Activated T-helper 1 cell treated with anti-CD3 and anti-CD28 coated beads, Interleukin-12 subunit alpha, Interleukin-12 subunit beta, Interleukin-2, Interleukin-4 antibody, amounts not matched to agents 30 ng/mL and 10 ng/mL and 1 ng/mL, durations not matched to agents 14 hours and 24 hours and 36 hours (primary cell): Measurements from ENCODE around the gene USP31. TPM values are rescaled to one million over a fixed set of nuclear protein-coding genes. Genes with fewer than 3 reads are reported as not detected.

Experiments used
- DNase-seq: peaks from one replicate; pipeline ENCODE4 v3.0.0; 2021; ENCODE audit warnings: low spot score
- H3K27ac Mint-ChIP-seq: one replicate; pipeline ENCODE4 v1.8.0; 2021; ENCODE audit warnings: mild to moderate bottlenecking, mixed read lengths
- H3K27me3 Mint-ChIP-seq: one replicate; pipeline ENCODE4 v1.8.0; 2022; ENCODE audit warnings: mild to moderate bottlenecking, moderate library complexity, mixed read lengths; ENCODE audit not compliant: insufficient read depth
- H3K36me3 Mint-ChIP-seq: one replicate; pipeline ENCODE4 v1.8.0; 2021; ENCODE audit warnings: low read depth, mixed read lengths
- H3K4me1 Mint-ChIP-seq: one replicate; pipeline ENCODE4 v1.8.0; 2021; ENCODE audit warnings: low read depth, mixed read lengths
- H3K4me3 Mint-ChIP-seq: one replicate; pipeline ENCODE4 v1.8.0; 2021; ENCODE audit warnings: mild to moderate bottlenecking, moderate library complexity, mixed read lengths
- H3K9me3 Mint-ChIP-seq: one replicate; pipeline ENCODE4 v1.8.0; 2021; ENCODE audit warnings: mixed read lengths
- intact Hi-C: fragments of 100-400 bp; cut with micrococcal nuclease; formaldehyde crosslinking; loops from one replicate; pipeline ENCODE4 v1.15.1; 2024
- total RNA-seq: library from RNA; stranded (reverse); gene quantifications from 2 replicates; pipeline ENCODE4 v1.2.3, GENCODE V29; 2022

Gene USP31
- total RNA-seq, 1 donor from 2014 or later, result 11.3 TPM

DNA sequence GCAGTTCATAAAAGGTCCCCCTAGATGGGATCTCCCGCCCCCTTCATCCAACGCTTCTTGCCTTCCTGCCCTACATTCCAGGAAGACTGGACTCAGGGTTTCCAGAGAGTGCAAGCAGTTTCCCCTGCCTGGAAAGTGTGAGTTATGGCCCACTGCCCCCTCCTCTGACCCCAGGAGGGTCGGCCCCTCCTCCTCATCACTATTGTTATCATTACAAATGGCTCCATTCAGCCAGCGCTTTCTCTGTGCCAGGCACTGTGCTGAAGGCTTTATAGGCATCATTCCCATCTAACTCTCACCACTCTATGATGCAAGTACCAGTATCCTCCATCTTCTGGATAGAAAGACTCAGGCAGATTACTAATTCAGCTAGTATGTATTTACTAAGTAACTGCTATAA is 90.7 kb downstream of the USP31 start:
- Mint-ChIP-seq H3K36me3 (no peaks in the 10 kb centered on the region), H3K9me3 (no peaks in the 10 kb centered on the region), H3K27ac (no peak overlapping the region), H3K4me1 (peaks cover 6% of the 10 kb centered on the region), H3K4me3 (no peak overlapping the region), H3K27me3 (peaks cover 24% of the 10 kb centered on the region)
- no peak for DNase-seq
- intact Hi-C loops, result no loop called here

DNA sequence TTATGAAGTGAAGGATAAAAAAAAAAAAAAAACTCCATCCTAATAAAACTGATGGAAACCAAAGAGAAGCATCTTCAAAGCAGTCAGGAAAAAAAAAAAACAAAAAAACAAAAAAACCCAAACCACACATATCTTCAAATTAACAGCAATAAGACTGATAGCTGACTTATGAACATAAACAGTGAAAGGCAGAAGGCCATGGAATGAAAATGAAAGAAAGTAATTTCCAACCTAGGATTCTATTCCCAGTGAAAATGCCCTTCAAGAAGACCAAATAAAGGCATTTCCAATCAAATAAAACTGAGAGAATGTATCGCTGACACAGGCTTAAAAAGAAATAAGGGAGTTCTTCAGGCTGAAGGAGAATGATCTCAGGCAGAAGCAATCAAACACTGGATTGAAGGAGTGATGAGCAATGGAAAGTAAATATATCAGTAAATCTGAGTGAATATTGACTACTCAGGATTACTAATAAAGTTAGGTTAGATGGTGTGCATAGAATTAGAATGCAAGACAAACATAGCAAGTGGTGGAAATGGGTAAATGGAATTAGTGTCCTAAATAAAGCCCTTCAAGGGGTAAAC is 92.1 kb downstream of the USP31 start:
- intact Hi-C loops, result no loop called here
- no peak for DNase-seq
- Mint-ChIP-seq H3K27me3 (peaks cover 24% of the 10 kb centered on the region), H3K9me3 (no peaks in the 10 kb centered on the region), H3K36me3 (no peaks in the 10 kb centered on the region), H3K27ac (no peak overlapping the region), H3K4me1 (peaks cover 6% of the 10 kb centered on the region), H3K4me3 (no peak overlapping the region)

DNA sequence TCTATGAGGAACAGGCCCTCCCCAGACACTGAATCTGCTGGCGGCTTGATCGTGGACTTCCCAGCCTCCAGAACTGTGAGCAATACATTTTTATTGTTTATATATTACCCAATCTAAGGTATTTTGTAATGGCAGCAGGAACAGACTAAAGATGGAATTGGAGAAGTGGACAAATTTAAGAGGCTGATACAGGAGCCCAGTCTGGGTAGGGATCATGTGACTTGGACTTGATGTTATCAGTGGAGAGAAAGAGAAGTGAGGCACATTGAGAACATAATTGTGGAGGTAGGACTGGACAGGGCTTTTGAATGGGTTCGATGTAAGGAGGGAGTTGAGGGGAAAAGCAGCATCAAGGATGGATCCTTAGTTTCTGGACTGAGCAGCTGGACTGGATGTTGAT is 93.8 kb downstream of the USP31 start:
- intact Hi-C loops, result no loop called here
- H3K27me3 Mint-ChIP-seq, result peaks cover 21% of the 10 kb centered on the region

DNA sequence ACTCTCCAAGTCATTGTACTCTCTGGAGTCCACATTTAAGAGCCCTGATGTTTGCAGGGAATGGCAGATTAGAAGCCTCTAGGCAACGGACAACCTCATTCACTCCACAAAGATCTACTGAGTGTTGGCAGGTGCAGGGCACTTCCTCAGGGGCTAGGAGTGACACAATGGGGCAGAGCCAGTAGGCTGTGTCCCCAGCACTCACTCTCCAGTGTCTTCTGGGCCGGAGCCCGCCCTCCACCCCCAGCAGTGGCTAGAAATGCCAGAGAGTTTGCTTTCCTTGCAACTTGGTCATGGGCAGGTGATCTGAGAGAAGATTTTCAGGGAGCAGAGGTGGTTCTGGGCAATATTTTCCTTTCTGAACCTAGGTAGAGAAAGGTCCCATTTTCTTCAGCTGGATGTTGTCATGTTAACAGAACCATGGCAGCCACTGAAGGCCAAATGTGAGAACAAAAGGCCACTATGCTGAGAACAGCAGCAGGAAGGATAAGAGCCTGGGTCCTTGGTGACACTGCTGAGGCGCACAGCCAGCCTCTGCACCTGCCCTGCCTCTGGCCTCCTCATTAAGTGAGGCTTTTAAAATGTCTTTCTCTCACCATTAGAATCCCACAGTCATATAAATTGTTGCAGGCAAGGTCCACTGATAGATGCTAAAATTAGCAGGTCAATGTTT is 96.2 kb downstream of the USP31 start:
- no peak overlapping the region for H3K4me3 Mint-ChIP-seq
- H3K36me3 Mint-ChIP-seq, result no peaks in the 10 kb centered on the region

More for the DNA sequence above, 93.8 kb downstream of the USP31 start:
- DNase-seq, result no peak
- H3K4me1 Mint-ChIP-seq, result peaks cover 1% of the 10 kb centered on the region
- H3K27ac Mint-ChIP-seq, result no peak overlapping the region
- H3K36me3 Mint-ChIP-seq, result no peaks in the 10 kb centered on the region
- H3K9me3 Mint-ChIP-seq, result no peaks in the 10 kb centered on the region
- no peak overlapping the region for H3K4me3 Mint-ChIP-seq

DNA sequence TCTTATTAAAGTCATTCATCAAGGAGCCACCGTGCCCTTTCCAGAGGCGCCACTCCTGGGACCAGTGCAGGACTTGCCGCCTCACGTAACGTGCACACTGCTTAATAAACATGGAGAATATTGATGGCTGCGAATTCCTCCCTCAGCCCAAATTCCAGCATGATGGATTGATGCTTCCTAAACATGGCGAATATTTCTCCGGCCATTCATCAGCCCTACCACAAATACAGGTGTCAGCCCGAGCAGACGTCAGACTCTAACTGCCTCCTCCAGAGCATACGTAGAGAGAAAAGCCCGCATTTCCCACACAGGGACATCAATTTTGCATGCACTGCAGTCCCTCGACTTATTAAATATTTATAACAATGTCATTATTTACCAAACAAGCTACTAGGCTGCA is 97.0 kb downstream of the USP31 start:
- intact Hi-C loops, result no loop called here
- DNase-seq, result no peak

More for the DNA sequence above, 96.2 kb downstream of the USP31 start:
- intact Hi-C loops, result no loop called here
- Mint-ChIP-seq H3K27me3 (peaks cover 14% of the 10 kb centered on the region), H3K9me3 (no peaks in the 10 kb centered on the region), H3K4me1 (no peaks in the 10 kb centered on the region), H3K27ac (no peak overlapping the region)
- no peak for DNase-seq

DNA sequence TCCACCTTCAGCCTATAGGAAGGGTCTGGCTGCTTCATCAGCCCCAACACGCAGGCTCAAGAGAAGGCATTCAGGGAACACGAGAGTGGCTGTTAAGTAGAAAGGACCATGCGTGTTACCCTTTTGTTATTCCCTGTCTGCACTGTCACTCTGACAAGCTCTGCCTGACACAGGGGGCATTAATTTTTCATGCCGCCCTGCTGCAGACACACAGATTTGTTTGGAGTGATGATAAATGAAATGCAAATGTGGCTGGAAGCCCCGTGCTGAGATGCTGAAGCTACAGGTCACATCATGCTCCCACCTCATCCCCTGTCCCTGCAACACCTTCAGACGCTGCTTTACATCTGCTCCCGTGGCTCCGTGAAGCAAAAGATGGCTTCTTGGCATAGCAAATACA is 97.7 kb downstream of the USP31 start:
- Mint-ChIP-seq H3K9me3 (no peaks in the 10 kb centered on the region), H3K27me3 (peaks cover 11% of the 10 kb centered on the region), H3K36me3 (no peaks in the 10 kb centered on the region), H3K4me1 (no peaks in the 10 kb centered on the region), H3K27ac (no peak overlapping the region), H3K4me3 (no peak overlapping the region)
- intact Hi-C loops, result no loop called here
- DNase-seq, result no peak

More for the DNA sequence above, 97.0 kb downstream of the USP31 start:
- no peaks in the 10 kb centered on the region for H3K9me3 Mint-ChIP-seq
- peaks cover 14% of the 10 kb centered on the region for H3K27me3 Mint-ChIP-seq
- no peak overlapping the region for H3K4me3 Mint-ChIP-seq
- H3K27ac Mint-ChIP-seq, result no peak overlapping the region
- no peaks in the 10 kb centered on the region for H3K4me1 Mint-ChIP-seq
- no peaks in the 10 kb centered on the region for H3K36me3 Mint-ChIP-seq

DNA sequence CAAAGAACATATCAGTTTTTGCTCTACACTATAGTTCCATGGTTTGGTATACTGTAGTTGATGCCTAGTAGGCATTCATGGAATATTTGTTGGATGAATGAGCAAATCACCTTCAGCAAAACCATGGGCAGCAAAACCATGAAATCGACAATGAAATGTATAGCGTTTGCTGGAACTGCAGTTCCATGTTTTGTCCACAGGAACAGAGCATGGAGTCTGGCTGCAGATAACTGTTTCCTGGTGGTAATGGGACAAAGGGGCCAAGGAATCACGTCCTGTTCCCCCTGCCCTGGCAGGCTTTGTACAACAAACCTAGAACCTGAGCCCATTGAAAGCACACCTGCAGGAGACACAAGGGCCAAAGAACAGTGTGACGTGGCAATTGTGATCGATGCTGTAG is 101.1 kb downstream of the USP31 start:
- DNase-seq, result no peak
- Mint-ChIP-seq H3K27me3 (no peaks in the 10 kb centered on the region), H3K4me3 (no peak overlapping the region), H3K36me3 (no peaks in the 10 kb centered on the region), H3K4me1 (no peaks in the 10 kb centered on the region), H3K27ac (no peak overlapping the region), H3K9me3 (peaks cover 4% of the 10 kb centered on the region)
- intact Hi-C loops, result no loop called here

DNA sequence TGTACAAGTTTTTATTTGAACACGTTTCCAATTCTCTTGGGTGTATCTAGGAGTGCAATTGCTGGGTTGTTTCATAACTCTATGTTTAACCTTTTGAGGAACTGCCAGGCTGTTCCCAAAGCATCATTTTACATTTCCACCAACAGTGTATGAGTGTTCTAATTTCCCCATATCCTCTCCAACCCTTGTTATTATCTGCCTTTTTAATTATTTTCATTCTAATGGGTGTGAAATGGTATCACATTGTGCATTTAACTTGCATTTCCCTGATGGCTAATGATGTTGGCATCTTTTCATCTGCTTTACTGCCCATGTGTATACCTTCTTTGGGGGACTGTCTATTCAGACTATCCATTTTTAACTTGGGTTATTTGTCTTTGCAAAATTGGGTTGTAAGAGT is 104.2 kb downstream of the USP31 start:
- H3K9me3 Mint-ChIP-seq, result peaks cover 4% of the 10 kb centered on the region
- intact Hi-C loops, result no loop called here
- H3K36me3 Mint-ChIP-seq, result no peaks in the 10 kb centered on the region
- no peak overlapping the region for H3K27ac Mint-ChIP-seq
- no peak for DNase-seq
- no peaks in the 10 kb centered on the region for H3K4me1 Mint-ChIP-seq
- H3K27me3 Mint-ChIP-seq, result peaks cover 2% of the 10 kb centered on the region
- no peak overlapping the region for H3K4me3 Mint-ChIP-seq

DNA sequence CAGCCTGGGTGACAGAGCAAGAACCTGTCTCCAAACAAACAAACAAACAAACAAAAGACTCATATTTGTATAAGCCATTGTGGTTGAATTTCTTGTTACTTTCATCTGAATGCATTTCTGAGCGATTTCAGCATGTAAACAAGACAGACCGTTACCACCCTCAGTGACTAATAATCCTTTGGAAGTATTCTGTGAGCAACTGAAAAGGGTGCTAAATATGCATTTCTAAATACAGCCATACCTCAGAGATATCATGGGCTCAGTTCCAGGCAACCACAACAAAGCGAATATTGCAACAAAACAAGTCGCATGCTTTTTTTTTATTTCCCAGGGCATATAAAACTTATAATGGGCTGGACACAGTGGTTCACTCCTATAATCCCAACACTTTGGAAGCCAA is 109.0 kb downstream of the USP31 start:
- Mint-ChIP-seq H3K36me3 (no peaks in the 10 kb centered on the region), H3K9me3 (peaks cover 4% of the 10 kb centered on the region), H3K4me1 (no peaks in the 10 kb centered on the region), H3K4me3 (no peak overlapping the region), H3K27me3 (peaks cover 6% of the 10 kb centered on the region), H3K27ac (no peak overlapping the region)
- intact Hi-C loops, result no loop called here
- no peak for DNase-seq

DNA sequence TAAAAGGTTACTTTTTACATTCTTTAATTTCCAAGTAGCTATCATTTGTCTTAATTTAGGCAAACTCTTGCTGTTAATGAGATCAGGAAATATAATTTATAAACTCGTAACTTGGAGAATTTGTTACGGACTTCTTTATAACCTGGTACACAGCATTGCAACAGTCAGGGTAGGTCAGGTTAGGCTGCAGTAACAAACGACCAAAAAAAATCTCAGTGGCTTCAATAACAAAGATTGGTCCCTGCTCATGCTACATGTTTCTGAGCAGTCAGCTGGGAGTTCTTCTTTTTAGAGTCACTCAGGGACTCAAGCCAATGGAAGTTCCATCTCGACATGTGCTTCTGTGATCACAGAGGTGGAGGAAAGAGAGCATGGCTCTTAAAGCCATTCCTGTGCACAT is 110.1 kb downstream of the USP31 start:
- H3K27ac Mint-ChIP-seq, result no peak overlapping the region
- H3K4me3 Mint-ChIP-seq, result no peak overlapping the region
- no peaks in the 10 kb centered on the region for H3K4me1 Mint-ChIP-seq
- no peaks in the 10 kb centered on the region for H3K9me3 Mint-ChIP-seq
- no peaks in the 10 kb centered on the region for H3K36me3 Mint-ChIP-seq
- no peak for DNase-seq
- intact Hi-C loops, result no loop called here
- H3K27me3 Mint-ChIP-seq, result peaks cover 6% of the 10 kb centered on the region

DNA sequence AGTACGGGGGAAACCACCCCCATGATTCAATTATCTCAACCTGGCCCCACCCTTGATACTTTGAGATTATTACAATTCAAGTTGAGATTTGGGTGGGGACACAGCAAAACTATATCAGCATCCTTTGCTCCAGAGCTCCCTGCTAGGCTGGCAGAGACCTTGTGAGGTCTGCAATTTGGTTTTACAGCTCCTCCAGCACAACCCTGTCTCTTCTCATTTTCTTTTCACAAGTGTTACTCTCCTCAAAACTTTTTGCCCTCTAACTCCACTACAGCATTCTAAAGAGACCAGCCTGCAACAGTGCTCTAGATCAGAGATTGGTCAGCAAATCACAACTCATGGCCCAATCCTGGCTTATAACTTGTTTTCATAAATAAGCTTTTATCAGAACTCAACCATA is 114.0 kb downstream of the USP31 start:
- H3K36me3 Mint-ChIP-seq, result peaks cover 2% of the 10 kb centered on the region
- no peak overlapping the region for H3K27ac Mint-ChIP-seq
- H3K4me1 Mint-ChIP-seq, result no peaks in the 10 kb centered on the region
- peaks cover 6% of the 10 kb centered on the region for H3K9me3 Mint-ChIP-seq
- intact Hi-C loops, result no loop called here
- DNase-seq, result no peak
- H3K4me3 Mint-ChIP-seq, result no peak overlapping the region
- H3K27me3 Mint-ChIP-seq, result peaks cover 4% of the 10 kb centered on the region

DNA sequence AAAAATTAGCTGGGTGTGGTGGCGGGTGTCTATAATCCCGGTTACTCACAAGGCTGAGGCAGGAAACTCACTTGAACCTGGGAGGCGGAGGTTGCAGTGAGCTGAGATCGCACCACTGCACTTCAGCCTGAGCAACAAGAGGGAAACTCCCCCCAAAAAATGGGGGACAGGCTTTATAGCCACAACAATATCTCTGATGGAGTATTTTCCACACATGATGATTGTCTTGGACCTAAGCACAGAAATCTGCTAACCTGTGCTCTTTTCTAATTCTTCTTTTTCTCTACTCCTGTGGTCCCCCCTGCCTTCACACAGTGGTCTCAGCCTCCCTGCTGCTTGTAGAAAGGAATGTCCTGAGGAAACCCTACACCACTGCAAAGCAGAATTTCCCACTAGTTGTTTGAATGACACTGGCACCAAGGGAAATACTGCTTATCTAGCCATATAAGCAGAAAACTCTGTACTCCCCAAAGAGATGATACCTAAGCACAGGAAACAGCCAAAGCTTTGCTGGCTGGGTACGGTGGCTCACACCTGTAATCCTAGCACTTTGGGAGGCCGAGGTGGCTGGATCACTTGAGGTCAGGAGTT is 117.6 kb downstream of the USP31 start:
- intact Hi-C loops, result no loop called here
- peaks cover 2% of the 10 kb centered on the region for H3K36me3 Mint-ChIP-seq
- peaks cover 4% of the 10 kb centered on the region for H3K27me3 Mint-ChIP-seq
- H3K4me3 Mint-ChIP-seq, result no peak overlapping the region
- no peak overlapping the region for H3K27ac Mint-ChIP-seq
- H3K4me1 Mint-ChIP-seq, result no peaks in the 10 kb centered on the region
- H3K9me3 Mint-ChIP-seq, result peaks cover 6% of the 10 kb centered on the region
- no peak for DNase-seq

DNA sequence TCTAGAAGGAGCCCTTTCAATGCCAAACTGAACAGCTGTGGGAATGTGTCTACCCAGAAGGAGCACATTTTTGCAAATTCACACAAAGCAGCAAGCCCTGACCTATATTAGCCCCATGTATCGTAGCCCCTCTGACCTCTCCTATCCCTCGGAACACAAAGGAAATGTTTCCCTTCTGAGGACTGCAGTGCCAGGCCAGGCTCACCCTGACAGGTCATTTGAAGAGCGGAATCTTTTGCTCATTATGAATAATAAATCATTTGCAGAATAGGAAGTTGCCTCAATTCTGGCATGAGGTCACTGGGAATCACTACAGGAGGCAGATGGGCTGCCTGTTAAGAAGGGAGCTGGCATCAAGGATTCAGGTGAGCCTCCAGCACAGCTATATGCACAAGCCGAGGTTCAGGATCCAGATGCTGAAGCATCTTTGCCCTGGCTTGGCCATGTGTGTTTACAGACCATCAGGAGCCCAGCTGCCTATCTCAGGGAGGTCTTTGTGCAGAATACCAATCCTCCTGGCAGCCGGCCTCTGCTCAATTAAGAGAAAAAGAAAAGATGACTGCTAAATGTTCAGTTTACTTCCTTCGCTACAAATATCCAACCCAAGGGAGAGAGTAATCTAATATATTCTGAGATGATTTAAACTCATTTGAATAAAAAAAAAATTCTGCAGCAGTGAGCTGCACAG is 119.4 kb downstream of the USP31 start:
- peaks cover 6% of the 10 kb centered on the region for H3K9me3 Mint-ChIP-seq
- no peaks in the 10 kb centered on the region for H3K4me1 Mint-ChIP-seq
- intact Hi-C loops, result no loop called here
- DNase-seq, result no peak
- H3K27ac Mint-ChIP-seq, result no peak overlapping the region
- H3K36me3 Mint-ChIP-seq, result peaks cover 2% of the 10 kb centered on the region
- H3K27me3 Mint-ChIP-seq, result no peaks in the 10 kb centered on the region
- H3K4me3 Mint-ChIP-seq, result no peak overlapping the region
